ENCODE results near the gene LINC01488. TPM values are rescaled to one million over a fixed set of nuclear protein-coding genes. Genes with fewer than 3 reads are reported as not detected.

The LINC01488 gene
- total RNA-seq, 1 experiment from 2014 or later = not detected

GRCh38 chr11:69433741-69434140 is 47.7 kb upstream of the LINC01488 start:
- Histone ChIP-seq H3K9me2 (ENCODE audit: insufficient read depth) (no peaks in the 10 kb centered on the region), H4K20me1 (ENCODE audit: insufficient read depth) (no peaks in the 10 kb centered on the region), H2AFZ (ENCODE audit: low read depth, low read length, poor library complexity, severe bottlenecking) (no peak overlapping the region), H3K27ac (ENCODE audit: low read depth, low read length) (no peak overlapping the region), H3K4me2 (ENCODE audit: low read length) (no peak overlapping the region), H3K4me1 (ENCODE audit: control insufficient read depth in 1 of 2, insufficient read depth in 2 of 2, low read length in 2 of 2) (peaks cover 19 to 39% of the 10 kb centered on the region in 2 experiments), H3K9ac (ENCODE audit: low read length) (no peak overlapping the region), H3K4me3 (replicated peaks in 1 of 2; ENCODE audit: low read depth in 1 of 2, low read length in 2 of 2) (no peak overlapping the region), H3K79me2 (ENCODE audit: insufficient read depth, low read length) (no peaks in the 10 kb centered on the region), H3K9me3 (ENCODE audit: control insufficient read depth in 1 of 2, insufficient read depth in 1 of 2, low read depth in 1 of 2, low read length in 2 of 2) (no peaks in the 10 kb centered on the region), H3K27me3 (ENCODE audit: insufficient read depth, low read length) (no peaks in the 10 kb centered on the region), H3K36me3 (ENCODE audit: control insufficient read depth in 1 of 2, insufficient read depth in 2 of 2, low read length in 2 of 2) (no peaks in the 10 kb centered on the region)
- intact Hi-C loops (cut with micrococcal nuclease) = no loop called here
- BruUV-seq (replicated peaks) = no TSS peak
- DNase-seq (ENCODE audit: low read depth, low spot score) = no peak
- RAD21 ChIA-PET (ENCODE audit: low non-redundant PET in 1 of 2, low total read pairs in 2 of 2, uncharacterized antibody in 2 of 2, unreplicated experiment in 2 of 2) = no interaction called here
- TF ChIP-seq JUND (IDR thresholded peaks at IDR 0.05) (no peak), CBX3 (IDR thresholded peaks at IDR 0.05; ENCODE audit: low read depth) (no peak)
- ATAC-seq = no peak
- POLR2A ChIA-PET = no interaction called here
- CTCF ChIA-PET = no interaction called here

DNA sequence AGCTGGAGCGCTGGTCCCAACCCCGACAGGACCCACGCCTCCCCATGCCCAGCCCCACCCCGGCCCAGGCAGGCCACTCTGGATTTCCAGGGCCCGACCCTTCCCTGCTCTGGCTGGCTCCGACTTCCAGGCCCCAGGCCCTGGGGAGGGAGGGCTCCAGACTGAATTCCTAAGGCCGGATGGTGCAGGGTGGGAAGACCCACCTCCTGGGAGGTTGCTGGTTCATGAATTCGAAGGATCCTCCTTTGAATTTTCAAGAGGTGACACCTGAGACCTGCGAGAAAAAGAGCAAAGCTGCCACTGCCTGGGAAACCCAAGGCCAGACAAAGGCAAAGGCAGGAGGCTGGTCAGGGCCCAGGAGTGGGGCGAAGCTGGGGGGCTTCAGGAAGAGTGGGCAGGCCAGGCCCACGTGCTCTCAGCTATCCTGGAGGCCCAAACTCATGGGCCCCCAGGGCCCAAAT is 47.0 kb upstream of the LINC01488 start:
- H3K4me3 ChIP-seq (replicated peaks in 1 of 2; ENCODE audit: low read depth in 1 of 2, low read length in 2 of 2) = no peak overlapping the region
- H3K4me2 ChIP-seq (ENCODE audit: low read length) = no peak overlapping the region
- H4K20me1 ChIP-seq (ENCODE audit: insufficient read depth) = no peaks in the 10 kb centered on the region
- no peak overlapping the region for H3K27ac ChIP-seq (ENCODE audit: low read depth, low read length)
- H3K79me2 ChIP-seq (ENCODE audit: insufficient read depth, low read length) = no peaks in the 10 kb centered on the region
- RAD21 ChIA-PET (ENCODE audit: low non-redundant PET in 1 of 2, low total read pairs in 2 of 2, uncharacterized antibody in 2 of 2, unreplicated experiment in 2 of 2) = no interaction called here
- H3K27me3 ChIP-seq (ENCODE audit: insufficient read depth, low read length) = no peaks in the 10 kb centered on the region
- TF ChIP-seq EGR1 (IDR thresholded peaks at IDR 0.05; ENCODE audit: low read depth) (no peak), SP1 (IDR thresholded peaks at IDR 0.05; ENCODE audit: low read depth) (no peak), ELF1 (IDR thresholded peaks at IDR 0.05; ENCODE audit: borderline replicate concordance, low read depth) (no peak), YY1 (IDR thresholded peaks at IDR 0.05; ENCODE audit: extremely low read depth, insufficient replicate concordance, low read depth, low read length) (no peak), POLR2A (IDR thresholded peaks at IDR 0.05; ENCODE audit: borderline replicate concordance, extremely low read depth, insufficient read depth, insufficient read length) (no peak), JUND (IDR thresholded peaks at IDR 0.05) (no peak), SRF (IDR thresholded peaks at IDR 0.05; ENCODE audit: low read depth) (no peak), MAX (IDR thresholded peaks at IDR 0.05) (no peak)
- TF ChIP-seq, protein P1, sequence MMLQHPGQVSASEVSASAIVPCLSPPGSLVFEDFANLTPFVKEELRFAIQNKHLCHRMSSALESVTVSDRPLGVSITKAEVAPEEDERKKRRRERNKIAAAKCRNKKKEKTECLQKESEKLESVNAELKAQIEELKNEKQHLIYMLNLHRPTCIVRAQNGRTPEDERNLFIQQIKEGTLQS (IDR thresholded peaks at IDR 0.05) = no peak
- CTCF ChIA-PET = no interaction called here
- H3K4me1 ChIP-seq (ENCODE audit: control insufficient read depth in 1 of 2, insufficient read depth in 2 of 2, low read length in 2 of 2) = peaks cover 19 to 39% of the 10 kb centered on the region in 2 experiments
- H2AFZ ChIP-seq (ENCODE audit: low read depth, low read length, poor library complexity, severe bottlenecking) = no peak overlapping the region
- H3K9ac ChIP-seq (ENCODE audit: low read length) = no peak overlapping the region
- no TSS peak for BruUV-seq (replicated peaks)
- no peak for DNase-seq (ENCODE audit: low read depth, low spot score)
- no peaks in the 10 kb centered on the region for H3K36me3 ChIP-seq (ENCODE audit: control insufficient read depth in 1 of 2, insufficient read depth in 2 of 2, low read length in 2 of 2)
- intact Hi-C loops (cut with micrococcal nuclease) = no loop called here
- ATAC-seq = no peak
- POLR2A ChIA-PET = no interaction called here
- no peaks in the 10 kb centered on the region for H3K9me2 ChIP-seq (ENCODE audit: insufficient read depth)
- no peaks in the 10 kb centered on the region for H3K9me3 ChIP-seq (ENCODE audit: control insufficient read depth in 1 of 2, insufficient read depth in 1 of 2, low read depth in 1 of 2, low read length in 2 of 2)
